ENCODE data around the gene ELP6. TPM values are rescaled to one million over a fixed set of nuclear protein-coding genes. Genes with fewer than 3 reads are reported as not detected.

Gene ELP6, protein sequence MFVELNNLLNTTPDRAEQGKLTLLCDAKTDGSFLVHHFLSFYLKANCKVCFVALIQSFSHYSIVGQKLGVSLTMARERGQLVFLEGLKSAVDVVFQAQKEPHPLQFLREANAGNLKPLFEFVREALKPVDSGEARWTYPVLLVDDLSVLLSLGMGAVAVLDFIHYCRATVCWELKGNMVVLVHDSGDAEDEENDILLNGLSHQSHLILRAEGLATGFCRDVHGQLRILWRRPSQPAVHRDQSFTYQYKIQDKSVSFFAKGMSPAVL
- total RNA-seq (2014; rRNA removed; shearing (Covaris generic)) = 78.3 and 79.6 TPM in 2 replicates

DNA sequence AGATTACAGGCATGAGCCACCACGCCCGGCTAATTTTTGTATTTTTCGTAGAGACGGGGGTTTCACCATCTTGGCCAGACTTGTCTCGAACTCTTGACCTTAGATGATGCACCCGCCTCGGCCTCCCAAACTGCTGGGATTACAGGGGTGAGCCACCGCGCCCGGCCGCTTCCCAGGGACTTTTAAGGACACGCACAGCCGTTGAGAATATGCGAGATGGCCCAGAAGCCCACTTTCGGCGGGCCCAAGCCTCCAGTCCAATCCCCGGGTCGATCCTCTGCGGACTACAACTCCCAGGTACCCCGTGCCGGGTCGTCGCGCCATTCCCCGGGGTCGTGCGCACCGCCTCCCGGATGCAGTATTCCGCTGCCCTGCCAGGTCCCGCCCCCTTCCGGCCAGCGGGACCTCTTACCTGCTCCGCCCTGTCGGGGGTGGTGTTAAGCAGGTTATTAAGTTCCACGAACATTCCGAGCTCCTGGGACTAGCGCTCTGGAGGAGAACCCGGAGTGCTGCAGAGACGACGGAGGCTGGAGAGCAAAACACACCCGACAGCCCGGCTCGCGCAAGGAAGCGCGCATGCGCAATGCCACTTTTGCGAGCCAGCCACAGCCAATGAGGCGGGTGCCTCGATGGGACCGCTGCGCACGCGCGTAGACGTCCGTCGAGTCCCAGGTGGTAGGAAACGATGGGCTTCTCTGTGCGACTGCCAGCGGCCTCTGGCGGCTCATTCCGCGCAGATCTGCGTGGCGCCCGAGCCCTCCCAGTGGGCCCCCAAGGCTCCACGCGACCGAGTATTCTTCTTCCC, at the start of gene ELP6:
TSS of gene ELP6 (minus strand) at position 588 of the 805 bp plus-strand sequence. CDS start at position 466, 122 bp downstream.

DNA sequence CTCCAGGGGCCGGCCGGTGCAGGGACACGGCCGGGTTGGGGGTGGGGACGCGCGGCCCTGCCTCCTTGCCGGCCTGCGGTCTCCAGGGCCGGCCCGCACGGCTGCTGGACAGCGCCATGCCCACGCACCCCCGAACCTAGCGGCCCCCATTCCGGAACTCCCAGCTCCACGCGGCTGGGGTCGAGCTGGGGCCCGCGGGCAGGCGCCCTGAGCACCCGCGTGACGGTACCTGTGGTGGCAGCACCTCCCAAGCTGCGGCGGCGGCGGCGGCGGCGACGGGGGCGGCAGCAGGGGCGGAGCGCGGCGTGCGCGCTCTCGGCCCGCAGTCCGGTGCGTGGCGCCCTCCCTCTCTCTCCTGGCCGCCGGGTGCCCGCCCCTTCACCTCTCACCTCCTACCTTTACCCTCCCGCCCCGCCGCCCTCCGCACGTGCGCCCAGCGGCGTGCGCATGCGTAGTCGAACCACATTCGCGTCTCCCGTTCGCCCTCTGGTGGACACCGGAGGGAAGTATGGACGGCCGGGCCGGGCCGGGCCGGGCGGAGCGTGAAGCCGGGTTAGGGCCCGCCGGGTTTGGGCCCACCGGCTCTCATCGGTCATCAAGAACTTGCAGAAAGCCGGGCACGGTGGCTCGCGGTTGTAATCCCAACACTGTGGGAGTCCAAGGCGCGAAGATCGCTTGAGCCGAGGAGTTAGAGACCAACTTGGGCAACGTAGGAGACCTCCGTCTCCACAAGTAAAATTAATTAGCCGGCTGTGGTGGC, 37.8 kb downstream of the ELP6 start, which contains the start of gene SCAP:
TSS of gene SCAP (minus strand) at position 372 of the 760 bp plus-strand sequence. CDS start 32,948 bp downstream, outside the sequence.

Small RNAs within 50 kb of the gene (small RNA-seq; reads per million reads assigned to genes)
- gene AC099778.2 (not detected), gene RN7SL870P (not detected)

Other genes with a start within 250 kb of the ELP6 start
- 22.7 and 28.0 TPM in 2 replicates for gene KIF9, start 230.9 kb downstream of the ELP6 start, total RNA-seq (2014; rRNA removed; shearing (Covaris generic))
- 16.4 and 34.8 TPM in 2 replicates for gene KLHL18, start 230.8 kb downstream of the ELP6 start, total RNA-seq (2014; rRNA removed; shearing (Covaris generic))
- 30.4 and 38.9 TPM in 2 replicates for gene PTPN23, start 132.7 kb downstream of the ELP6 start, total RNA-seq (2014; rRNA removed; shearing (Covaris generic))
- 68.7 and 71.3 TPM in 2 replicates for gene SCAP, start 37.8 kb downstream of the ELP6 start, total RNA-seq (2014; rRNA removed; shearing (Covaris generic))
- gene CSPG5, start 65.2 kb upstream of the ELP6 start, total RNA-seq (2014; rRNA removed; shearing (Covaris generic)) = 1.3 and 1.5 TPM in 2 replicates